NCI-H187 (cell line): ENCODE results near the gene NUTM1.
A peak's percentile ranks its signal among the peaks of the same experiment; 100 is the strongest.
"Not testable (repeated sequence)": the region's sequence is repeated elsewhere in the genome, so short reads cannot be mapped to it uniquely, and the experiment has no call there.

Experiments used
- DNase-seq, 2 experiments: peaks; one replicate each; lab custom pipeline; 2025; lab: John Stamatoyannopoulos, UW

Gene NUTM1

GRCh38 chr15:34337557-34338306 lies 5.4 kb upstream of the NUTM1 start, which contains the start of gene SLC12A6:
Gene SLC12A6 (minus strand): TSS chr15:34337781. CDS start chr15:34336680, 1,101 bp downstream.
- peak; percentile 29 to 68 for DNase-seq

GRCh38 chr15:34338347-34338746 lies 4.8 kb upstream of the NUTM1 start:
- DNase-seq = no peak

GRCh38 chr15:34339946-34340345 lies 3.2 kb upstream of the NUTM1 start:
- no peak for DNase-seq

GRCh38 chr15:34341381-34342212 lies 1.5 kb upstream of the NUTM1 start:
- DNase-seq = no peak

GRCh38 chr15:34342213-34342736 lies 840 bp upstream of the NUTM1 start:
- not testable (repeated sequence) for DNase-seq

- no peak for DNase-seq
Measured at GRCh38 chr15:34347951-34348638, 5.0 kb downstream of the NUTM1 start.

DNA sequence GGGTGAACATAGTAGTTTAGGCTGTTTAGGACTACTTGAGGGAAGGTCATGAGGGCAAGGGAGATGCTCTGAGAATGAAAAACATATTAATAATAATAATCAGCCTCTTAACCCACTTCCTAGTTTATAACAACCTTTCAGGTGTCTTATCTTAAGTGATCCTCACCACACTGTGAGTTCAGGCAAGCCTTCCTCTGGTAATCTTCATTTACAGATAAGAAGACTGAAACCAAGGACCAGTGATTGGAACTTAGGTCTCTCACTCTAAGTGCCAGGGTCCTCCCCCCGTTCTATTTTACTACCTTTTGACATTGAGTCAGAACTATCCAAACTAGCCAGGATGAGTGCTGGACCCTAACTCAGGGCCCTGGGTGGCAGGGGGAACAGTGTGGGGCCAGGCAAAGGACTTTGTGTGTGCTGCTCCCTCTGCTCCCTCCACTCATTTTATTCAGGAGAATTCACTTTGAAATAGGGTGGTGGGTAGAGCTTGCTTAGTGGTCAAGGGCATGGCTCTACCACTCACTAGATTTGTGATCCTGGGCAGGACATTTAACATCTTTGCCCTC lies 5.7 kb downstream of the NUTM1 start:
- no peak for DNase-seq

DNA sequence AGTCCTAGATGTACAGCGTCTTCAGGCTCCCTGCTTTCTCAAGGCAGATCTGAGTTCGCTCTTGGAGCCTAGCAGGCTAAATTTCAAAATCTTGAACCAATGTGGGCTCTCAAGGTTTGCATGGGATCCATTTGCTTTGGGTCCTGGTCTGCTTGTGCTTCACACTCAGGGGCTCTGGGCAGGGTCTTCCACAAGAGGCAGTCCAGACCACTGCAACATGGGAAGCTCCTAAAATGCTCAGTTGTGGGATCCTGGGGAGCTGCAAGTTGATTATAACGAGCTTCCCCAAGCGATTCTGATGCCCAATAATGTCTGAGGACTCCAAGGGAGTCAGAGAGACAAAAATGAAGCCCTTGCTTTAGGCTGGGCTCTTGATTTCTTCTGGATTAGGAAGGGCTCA lies 6.7 kb downstream of the NUTM1 start:
- no peak for DNase-seq

GRCh38 chr15:34352996-34353395 lies 9.9 kb downstream of the NUTM1 start:
- DNase-seq = not testable (repeated sequence)

GRCh38 chr15:34353627-34354026 lies 10.5 kb downstream of the NUTM1 start:
- no peak for DNase-seq

GRCh38 chr15:34354286-34354685 lies 11.2 kb downstream of the NUTM1 start:
- no peak for DNase-seq

DNA sequence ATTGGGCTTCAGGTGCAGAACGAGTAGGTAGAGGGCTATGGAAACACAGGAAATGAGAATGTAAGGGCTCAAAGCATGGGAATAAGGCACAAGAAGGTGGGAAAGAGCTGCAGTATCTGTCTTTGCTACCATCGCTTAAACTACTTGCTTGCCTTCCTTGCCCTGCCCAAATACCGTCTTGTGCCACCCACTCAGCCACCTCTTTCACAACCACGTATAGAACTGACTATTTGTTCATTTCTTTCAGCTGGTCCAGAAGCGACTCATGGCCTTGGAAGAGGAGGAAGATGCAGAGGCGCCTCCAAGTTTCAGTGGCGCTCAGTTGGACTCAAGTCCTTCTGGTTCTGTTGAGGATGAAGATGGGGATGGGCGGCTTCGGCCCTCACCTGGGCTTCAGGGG lies 12.1 kb downstream of the NUTM1 start:
- no peak for DNase-seq

- DNase-seq = no peak
Measured at GRCh38 chr15:34357653-34358052, 14.5 kb downstream of the NUTM1 start.

DNA sequence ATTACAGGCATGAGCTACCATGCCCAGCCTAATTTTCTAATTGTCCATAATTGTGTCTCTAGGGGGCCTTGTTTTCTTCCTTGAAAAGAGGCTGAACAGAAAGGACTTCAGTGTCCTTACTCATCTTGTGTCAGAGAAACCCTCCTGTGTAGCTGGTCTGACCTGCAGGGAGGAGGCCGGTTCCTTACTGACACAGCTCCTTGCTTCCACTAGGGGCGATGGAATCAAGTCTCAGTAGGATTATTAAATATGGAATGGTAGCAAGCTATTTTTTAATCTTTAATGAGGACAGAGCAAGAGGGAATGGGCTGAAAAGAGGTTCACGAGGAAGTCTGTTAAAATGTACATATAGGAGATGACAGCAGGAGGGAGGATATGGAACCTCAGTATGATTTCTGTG lies 15.3 kb downstream of the NUTM1 start:
- no peak for DNase-seq

DNA sequence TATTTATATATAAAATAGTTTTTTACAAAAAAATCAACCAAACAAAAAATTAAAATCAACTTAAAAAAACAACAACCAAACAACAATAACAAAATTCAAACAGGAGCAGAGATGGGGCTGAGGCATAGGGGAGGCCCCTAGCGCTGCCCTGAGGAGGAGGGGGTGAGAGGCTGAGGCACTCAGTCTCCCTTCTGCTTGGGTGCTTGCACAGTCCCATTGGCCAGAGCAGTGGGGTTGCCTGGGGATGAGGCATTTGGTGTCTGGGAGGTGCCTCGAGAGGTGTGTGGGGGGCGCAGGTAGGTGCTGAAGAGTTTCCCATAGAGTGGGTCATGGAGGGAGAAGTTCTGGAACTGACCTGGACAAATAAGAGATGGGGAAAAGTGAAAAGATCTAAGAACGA lies 15.8 kb downstream of the NUTM1 start:
- no peak for DNase-seq

DNA sequence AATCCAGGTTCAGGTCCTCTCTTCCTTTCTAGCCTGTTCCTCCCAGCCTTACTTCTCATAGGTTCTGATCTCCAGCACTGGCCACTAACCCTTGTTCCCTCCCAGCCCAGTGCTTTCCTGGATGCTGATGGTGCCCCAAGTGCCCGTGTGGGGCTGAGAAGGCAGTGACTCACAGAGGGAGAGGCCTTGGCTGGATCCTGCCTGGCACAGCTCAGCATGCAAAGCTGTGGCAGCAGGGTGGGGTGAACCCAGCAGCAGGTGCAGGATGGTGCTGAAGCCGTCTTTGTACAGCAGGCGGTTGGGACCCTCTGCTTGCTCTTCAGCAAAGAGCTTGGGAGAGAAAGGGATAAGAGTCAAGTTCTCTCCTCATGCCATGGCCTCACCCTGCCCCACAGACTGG lies 16.3 kb downstream of the NUTM1 start:
- no peak for DNase-seq

DNA sequence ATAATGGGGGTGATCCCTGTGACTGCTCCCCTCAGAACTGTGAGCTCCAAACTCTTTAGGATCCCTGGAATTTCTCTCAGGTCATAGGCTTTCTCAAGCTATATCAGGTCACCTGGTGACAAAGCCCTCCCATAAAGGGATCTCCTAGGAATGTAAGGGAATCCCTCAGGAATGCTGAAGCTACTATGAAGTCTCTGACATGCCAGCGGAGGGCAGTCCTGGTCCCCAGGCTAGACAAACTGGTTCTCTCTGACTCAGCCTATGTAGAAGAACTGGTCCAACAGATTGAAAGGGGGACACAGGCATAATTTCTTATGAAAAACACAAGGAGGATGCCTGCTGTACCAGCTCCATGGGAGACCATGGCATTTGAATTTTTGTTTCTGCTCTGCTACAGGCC lies 17.2 kb downstream of the NUTM1 start:
- DNase-seq = no peak

- DNase-seq = no peak
Measured at GRCh38 chr15:34361278-34361677, 18.2 kb downstream of the NUTM1 start.

DNA sequence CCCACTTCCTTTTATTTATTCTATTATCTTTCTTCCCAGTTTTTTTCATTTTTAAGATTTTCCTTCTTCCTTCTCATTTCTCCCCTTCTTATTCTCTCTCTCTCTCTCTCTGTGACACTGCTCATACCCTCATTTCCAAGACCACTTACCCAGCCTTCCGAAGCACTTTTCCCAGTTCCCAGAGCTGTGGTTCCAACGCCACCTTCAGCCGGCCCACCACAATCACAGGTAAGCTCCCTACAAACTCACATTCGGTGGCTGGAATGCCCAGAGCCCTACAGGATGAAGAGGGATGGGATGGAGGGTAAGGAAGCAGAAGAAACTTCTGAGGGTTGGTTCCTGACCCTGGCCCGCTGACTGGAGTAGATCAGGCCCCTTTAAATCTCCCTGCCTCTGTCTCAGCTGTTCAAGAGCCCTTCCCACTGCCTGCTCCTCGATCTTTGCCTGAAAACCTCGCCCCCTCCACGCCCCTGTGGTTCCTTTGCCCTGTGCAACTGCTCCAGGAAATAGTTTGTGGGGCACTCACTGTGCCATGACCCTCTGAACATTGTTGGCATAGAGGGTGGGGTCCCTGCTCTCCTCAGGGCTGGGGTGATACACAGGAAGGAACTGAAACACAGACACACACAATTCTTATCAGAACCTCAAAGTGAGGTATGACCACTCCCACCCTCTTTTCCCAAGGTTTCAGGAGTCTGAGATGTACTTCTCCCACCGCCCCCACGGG lies 19.1 kb downstream of the NUTM1 start:
- no peak for DNase-seq

DNA sequence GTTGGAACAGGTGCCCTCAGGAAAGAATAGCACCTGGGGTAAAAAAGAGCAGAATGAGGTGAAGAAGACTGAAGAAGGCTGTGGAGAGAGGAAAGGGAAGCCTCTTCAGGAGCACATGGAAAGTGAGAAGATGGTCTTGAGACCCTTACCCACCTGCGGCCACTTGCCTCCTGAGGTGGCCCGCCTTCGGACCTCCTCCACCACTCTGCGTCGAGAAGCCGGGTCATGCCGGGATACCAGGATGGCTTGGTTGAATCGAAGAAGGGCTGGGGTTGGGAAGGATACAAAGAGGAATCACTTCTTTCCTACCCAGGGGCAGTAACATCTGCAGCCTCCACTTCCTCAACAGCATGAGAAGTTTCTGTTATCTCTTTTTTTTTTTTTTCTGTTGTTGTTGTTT lies 20.9 kb downstream of the NUTM1 start:
- no peak for DNase-seq

- no peak for DNase-seq
Measured at GRCh38 chr15:34365091-34365825, 22.1 kb downstream of the NUTM1 start.
